H9 (cell line): ENCODE data around the gene OR8I2. TPM values are rescaled to one million over a fixed set of nuclear protein-coding genes. Genes with fewer than 3 reads are reported as not detected.

Source experiments
- DNase-seq: peaks from one replicate; pipeline ENCODE4 v3.0.0-alpha.2; 2017
- H2AFZ ChIP-seq: one replicate; pipeline ENCODE4 v1.6.1; 2013; ENCODE audit warnings: mild to moderate bottlenecking, low read length, control low read depth, moderate library complexity
- H2AK5ac ChIP-seq: 2 replicates; pipeline ENCODE4 v1.6.1; 2013; ENCODE audit warnings: low read length, control low read depth, mixed read lengths; ENCODE audit not compliant: insufficient read length
- H2BK120ac ChIP-seq: one replicate; pipeline ENCODE4 v1.6.1; 2013; ENCODE audit warnings: low read depth, mild to moderate bottlenecking, low read length, control low read depth, inconsistent platforms; ENCODE audit not compliant: poor library complexity, severe bottlenecking
- H2BK12ac ChIP-seq: 2 replicates; pipeline ENCODE4 v1.6.1; 2013; ENCODE audit warnings: low read length, control low read depth, mixed read lengths, low read depth; ENCODE audit not compliant: insufficient read length
- H2BK15ac ChIP-seq: 2 replicates; pipeline ENCODE4 v1.6.1; 2013; ENCODE audit warnings: low read depth, low read length, control low read depth
- H2BK20ac ChIP-seq: one replicate; pipeline ENCODE4 v1.6.1; 2013; ENCODE audit warnings: low read depth, mild to moderate bottlenecking, low read length, control low read depth, inconsistent platforms; ENCODE audit not compliant: poor library complexity, severe bottlenecking
- H2BK5ac ChIP-seq: 2 replicates; pipeline ENCODE4 v1.6.1; 2013; ENCODE audit warnings: low read length, control low read depth, mixed read lengths; ENCODE audit not compliant: insufficient read length
- H3K14ac ChIP-seq: 2 replicates; pipeline ENCODE4 v1.6.1; 2013; ENCODE audit warnings: low read length, control low read depth; ENCODE audit not compliant: insufficient read depth
- H3K18ac ChIP-seq: 2 replicates; pipeline ENCODE4 v1.6.1; 2013; ENCODE audit warnings: low read depth, mild to moderate bottlenecking, mixed read lengths, low read length, control low read depth; ENCODE audit not compliant: insufficient read length
- H3K23ac ChIP-seq: 2 replicates; pipeline ENCODE4 v1.6.1; 2013; ENCODE audit warnings: low read length, control low read depth, mixed read lengths, low read depth; ENCODE audit not compliant: insufficient read length
- H3K23me2 ChIP-seq: 2 replicates; pipeline ENCODE4 v1.6.1; 2013; ENCODE audit warnings: low read depth, mild to moderate bottlenecking, mixed read lengths, low read length, control low read depth; ENCODE audit not compliant: insufficient read length, poor library complexity, severe bottlenecking
- H3K27ac ChIP-seq: 2 replicates; pipeline ENCODE4 v1.5.1; 2013; ENCODE audit warnings: low read length, control low read depth, mixed read lengths, low read depth; ENCODE audit not compliant: insufficient read length
- H3K27me3 ChIP-seq: 2 replicates; pipeline ENCODE4 v1.6.1; 2013; ENCODE audit warnings: low read length, control low read depth, inconsistent platforms; ENCODE audit not compliant: insufficient read depth
- H3K4ac ChIP-seq: 2 replicates; pipeline ENCODE4 v1.6.1; 2013; ENCODE audit warnings: low read depth, mild to moderate bottlenecking, control low read depth, inconsistent platforms, low read length, moderate library complexity
- H3K4me1 ChIP-seq: 2 replicates; pipeline ENCODE4 v1.6.1; 2013; ENCODE audit warnings: low read length, control low read depth, inconsistent platforms; ENCODE audit not compliant: insufficient read depth
- H3K4me2 ChIP-seq: 2 replicates; pipeline ENCODE4 v1.6.1; 2013; ENCODE audit warnings: low read length, control low read depth, mixed read lengths; ENCODE audit not compliant: insufficient read length, insufficient read depth
- H3K56ac ChIP-seq: 2 replicates; pipeline ENCODE4 v1.6.1; 2013; ENCODE audit warnings: low read depth, mild to moderate bottlenecking, mixed read lengths, low read length, control low read depth; ENCODE audit not compliant: insufficient read length
- H3K79me1 ChIP-seq: 2 replicates; pipeline ENCODE4 v1.6.1; 2013; ENCODE audit warnings: low read depth, mild to moderate bottlenecking, moderate library complexity, low read length, control low read depth, inconsistent platforms; ENCODE audit not compliant: insufficient read depth, poor library complexity, severe bottlenecking
- H3K79me2 ChIP-seq: 2 replicates; pipeline ENCODE4 v1.6.1; 2013; ENCODE audit warnings: low read length, control low read depth, inconsistent platforms; ENCODE audit not compliant: insufficient read depth
- H3K9ac ChIP-seq: 2 replicates; pipeline ENCODE4 v1.6.1; 2013; ENCODE audit warnings: low read length, control low read depth, mixed read lengths; ENCODE audit not compliant: insufficient read length; ENCODE audit errors: extremely low read depth
- H3K9me3 ChIP-seq: one replicate; pipeline ENCODE4 v1.6.1; 2013; ENCODE audit warnings: low read depth, low read length, inconsistent platforms; ENCODE audit not compliant: control insufficient read depth
- H3T11ph ChIP-seq: one replicate; pipeline ENCODE4 v1.6.1; 2013; ENCODE audit warnings: mild to moderate bottlenecking, low read length, control low read depth, inconsistent platforms
- H4K20me1 ChIP-seq: one replicate; pipeline ENCODE4 v1.6.1; 2013; ENCODE audit not compliant: control insufficient read depth, insufficient read length, insufficient read depth
- H4K5ac ChIP-seq: 2 replicates; pipeline ENCODE4 v1.6.1; 2013; ENCODE audit warnings: low read depth, mild to moderate bottlenecking, mixed read lengths, low read length, control low read depth; ENCODE audit not compliant: insufficient read length
- H4K8ac ChIP-seq: replicated peaks from 2 replicates; pipeline ENCODE4 v1.6.1; 2013; ENCODE audit warnings: low read length, control low read depth, mixed read lengths, low read depth; ENCODE audit not compliant: insufficient read length
- H4K91ac ChIP-seq: 2 replicates; pipeline ENCODE4 v1.6.1; 2013; ENCODE audit warnings: low read depth, mild to moderate bottlenecking, moderate library complexity, mixed read lengths, low read length, control low read depth; ENCODE audit not compliant: insufficient read length
- H3K27ac Mint-ChIP-seq, 3 experiments: 2 replicates in 2 of 3; 3 replicates in 1 of 3; pipeline ENCODE4 v1.8.0; 2020 to 2021; ENCODE audit warnings: mixed read lengths in 3 of 3, mild to moderate bottlenecking in 1 of 3, moderate library complexity in 1 of 3
- H3K27me3 Mint-ChIP-seq: 2 replicates; pipeline ENCODE4 v1.8.0; 2021; ENCODE audit warnings: low read depth, mild to moderate bottlenecking, moderate library complexity, mixed read lengths
- H3K36me3 Mint-ChIP-seq, 3 experiments: 2 replicates in 2 of 3; 3 replicates in 1 of 3; pipeline ENCODE4 v1.8.0; 2020 to 2021; ENCODE audit warnings: low read depth in 3 of 3, mixed read lengths in 3 of 3; ENCODE audit not compliant: insufficient read depth in 1 of 3
- H3K4me1 Mint-ChIP-seq, 2 experiments: 2 replicates each; pipeline ENCODE4 v1.8.0; 2020; ENCODE audit warnings: mixed read lengths in 2 of 2
- H3K4me3 Mint-ChIP-seq, 2 experiments: 2 replicates in 1 of 2; 3 replicates in 1 of 2; pipeline ENCODE4 v1.8.0; 2020 to 2021; ENCODE audit warnings: mild to moderate bottlenecking in 2 of 2, mixed read lengths in 2 of 2, moderate library complexity in 1 of 2
- H3K9me3 Mint-ChIP-seq, 2 experiments: 2 replicates in 1 of 2; 3 replicates in 1 of 2; pipeline ENCODE4 v1.8.0; 2020; ENCODE audit warnings: mild to moderate bottlenecking in 2 of 2, mixed read lengths in 2 of 2, moderate library complexity in 1 of 2
- WGBS: extraction: QIAGEN DNeasy Blood & Tissue Kit; methylation state at CpG from one replicate; pipeline ENCODE4 v1.1.7; 2013; ENCODE audit warnings: missing lambda C conversion rate, low lambda C conversion rate, mixed read lengths; ENCODE audit not compliant: insufficient read length; ENCODE audit errors: extremely low coverage; 5-methylcytosine and 5-hydroxymethylcytosine counted together
- total RNA-seq: library from RNA; stranded (reverse); gene quantifications from 2 replicates; pipeline ENCODE4 v1.2.1, GENCODE V29; 2021
- TF ChIP-seq, protein P1 (sequence below): fragments of 200-600 bp; sonication (generic); conservative IDR thresholded peaks from 3 replicates; pipeline ENCODE4 v1.8.0; 2021; ENCODE audit warnings: antibody characterized with exemption, mild to moderate bottlenecking

OR8I2 gene
- total RNA-seq, 1 experiment from 2014 or later, result not detected

DNA sequence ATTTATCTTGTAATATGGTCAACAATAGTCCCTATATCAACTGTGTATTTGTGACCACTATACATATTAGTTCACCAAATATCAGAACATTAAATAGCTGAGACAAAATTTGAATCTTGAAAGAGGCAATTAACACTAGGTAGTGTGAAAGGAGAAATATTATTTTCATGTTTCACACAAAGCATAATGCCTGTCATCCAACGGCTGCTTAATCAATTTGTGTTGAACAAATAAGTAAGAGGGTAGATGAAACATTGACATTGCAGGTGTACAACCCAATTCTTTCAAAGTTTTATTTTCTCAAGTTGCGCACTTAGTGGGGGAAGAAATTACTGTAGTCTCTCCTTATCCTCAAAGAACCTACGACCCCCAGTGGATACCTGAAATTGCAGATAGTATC lies 3.4 kb upstream of the OR8I2 start:
- no peak overlapping the region for H3K4ac ChIP-seq
- no peak overlapping the region for H2BK12ac ChIP-seq
- H4K91ac ChIP-seq, result no peak overlapping the region
- TF ChIP-seq, protein P1, sequence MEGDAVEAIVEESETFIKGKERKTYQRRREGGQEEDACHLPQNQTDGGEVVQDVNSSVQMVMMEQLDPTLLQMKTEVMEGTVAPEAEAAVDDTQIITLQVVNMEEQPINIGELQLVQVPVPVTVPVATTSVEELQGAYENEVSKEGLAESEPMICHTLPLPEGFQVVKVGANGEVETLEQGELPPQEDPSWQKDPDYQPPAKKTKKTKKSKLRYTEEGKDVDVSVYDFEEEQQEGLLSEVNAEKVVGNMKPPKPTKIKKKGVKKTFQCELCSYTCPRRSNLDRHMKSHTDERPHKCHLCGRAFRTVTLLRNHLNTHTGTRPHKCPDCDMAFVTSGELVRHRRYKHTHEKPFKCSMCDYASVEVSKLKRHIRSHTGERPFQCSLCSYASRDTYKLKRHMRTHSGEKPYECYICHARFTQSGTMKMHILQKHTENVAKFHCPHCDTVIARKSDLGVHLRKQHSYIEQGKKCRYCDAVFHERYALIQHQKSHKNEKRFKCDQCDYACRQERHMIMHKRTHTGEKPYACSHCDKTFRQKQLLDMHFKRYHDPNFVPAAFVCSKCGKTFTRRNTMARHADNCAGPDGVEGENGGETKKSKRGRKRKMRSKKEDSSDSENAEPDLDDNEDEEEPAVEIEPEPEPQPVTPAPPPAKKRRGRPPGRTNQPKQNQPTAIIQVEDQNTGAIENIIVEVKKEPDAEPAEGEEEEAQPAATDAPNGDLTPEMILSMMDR, result no peak
- no peaks in the 10 kb centered on the region for H3K4me1 ChIP-seq
- H2BK5ac ChIP-seq, result no peak overlapping the region
- no peaks in the 10 kb centered on the region for H3K9me3 ChIP-seq
- Mint-ChIP-seq H3K9me3 (peaks cover 0 to 4% of the 10 kb centered on the region in 2 experiments; a peak in 1 of 5 replicates), H3K4me3 (no peak overlapping the region), H3K36me3 (no peaks in the 10 kb centered on the region), H3K27ac (no peak overlapping the region), H3K4me1 (no peaks in the 10 kb centered on the region; a peak in 1 of 4 replicates), H3K27me3 (no peaks in the 10 kb centered on the region)
- H2BK120ac ChIP-seq, result no peak overlapping the region
- H3K27ac ChIP-seq, result no peak overlapping the region
- no CpG with 5 or more reads among the region's 3 CpGs for WGBS
- H3K27me3 ChIP-seq, result no peaks in the 10 kb centered on the region
- no peak overlapping the region for H3K23ac ChIP-seq
- no peak for DNase-seq
- H3K4me2 ChIP-seq, result no peak overlapping the region
- no peak overlapping the region for H3K9ac ChIP-seq
- H3K56ac ChIP-seq, result no peak overlapping the region
- H2AK5ac ChIP-seq, result no peak overlapping the region
- H3T11ph ChIP-seq, result no peak overlapping the region
- no peak overlapping the region for H2BK20ac ChIP-seq
- no peak overlapping the region for H2AFZ ChIP-seq
- H2BK15ac ChIP-seq, result no peak overlapping the region
- H3K18ac ChIP-seq, result no peak overlapping the region
- no peaks in the 10 kb centered on the region for H3K79me1 ChIP-seq
- no peak overlapping the region for H4K5ac ChIP-seq
- no peaks in the 10 kb centered on the region for H4K20me1 ChIP-seq
- H3K79me2 ChIP-seq, result no peaks in the 10 kb centered on the region
- no peak overlapping the region for H3K14ac ChIP-seq
- H4K8ac ChIP-seq, result no peak overlapping the region
- H3K23me2 ChIP-seq, result no peaks in the 10 kb centered on the region
